ENCODE measurements around the gene AKAP13.
"Not testable (repeated sequence)": the region's sequence is repeated elsewhere in the genome, so short reads cannot be mapped to it uniquely, and the experiment has no call there.

Gene AKAP13

DNA sequence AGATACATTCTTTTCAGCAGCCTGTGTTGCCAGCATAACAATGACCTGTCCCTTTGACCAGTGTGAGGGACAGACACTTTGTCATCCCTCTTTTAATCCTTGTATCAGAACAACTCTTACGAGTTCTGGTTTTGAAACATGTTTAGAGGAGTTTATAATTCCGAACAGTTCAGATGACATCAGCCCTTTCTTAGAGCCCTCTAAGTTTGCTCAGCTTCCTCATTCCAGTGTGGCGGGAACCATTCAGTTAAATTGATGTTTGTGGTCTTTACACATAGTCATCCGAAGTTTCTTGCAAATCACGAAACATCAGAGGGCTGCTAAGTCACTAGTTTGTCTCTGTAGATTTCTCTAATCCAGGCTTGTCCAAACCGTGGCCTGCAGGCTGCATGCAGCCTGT lies 102.5 kb downstream of the AKAP13 start:
- DNase-seq = no peak

DNA sequence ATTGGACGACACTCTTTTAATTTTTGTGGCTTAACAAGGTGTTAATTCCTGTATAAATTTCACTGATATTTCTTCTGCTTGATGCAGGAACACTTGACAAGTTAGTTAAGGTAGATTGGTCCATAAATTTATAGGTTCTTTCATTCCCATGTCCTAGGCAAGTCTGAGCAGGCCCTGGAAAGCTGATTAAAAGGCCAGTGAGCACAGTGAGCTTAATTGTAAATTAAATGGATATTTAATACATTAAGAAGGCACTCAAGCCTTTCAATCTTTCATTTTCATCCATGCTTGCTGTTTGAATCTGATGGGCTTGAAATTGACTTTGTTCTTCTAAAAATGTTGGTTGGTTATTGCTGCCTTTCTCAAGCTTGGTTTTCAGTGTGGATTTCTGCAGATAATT lies 103.6 kb downstream of the AKAP13 start:
- DNase-seq = not testable (repeated sequence)

DNA sequence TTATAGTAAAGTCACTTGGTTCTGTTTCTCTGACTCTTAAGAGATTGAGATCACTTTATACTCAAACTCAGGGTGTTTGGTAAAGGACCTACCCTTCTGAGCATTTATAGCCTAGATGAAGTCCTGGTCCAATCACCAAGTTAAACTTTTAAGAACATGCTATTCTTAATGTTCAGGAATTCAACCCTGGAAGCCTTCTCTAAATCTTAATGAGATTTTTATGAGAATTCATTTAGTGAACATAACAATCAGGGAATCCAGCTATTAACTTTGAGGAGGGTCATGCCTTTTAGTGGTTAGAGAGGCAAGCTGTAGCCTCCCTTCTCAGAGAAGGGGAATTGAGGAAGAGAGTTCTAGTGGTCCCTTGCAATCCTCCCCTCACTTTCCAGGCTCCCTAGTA lies 104.5 kb downstream of the AKAP13 start:
- DNase-seq = not testable (repeated sequence)

DNA sequence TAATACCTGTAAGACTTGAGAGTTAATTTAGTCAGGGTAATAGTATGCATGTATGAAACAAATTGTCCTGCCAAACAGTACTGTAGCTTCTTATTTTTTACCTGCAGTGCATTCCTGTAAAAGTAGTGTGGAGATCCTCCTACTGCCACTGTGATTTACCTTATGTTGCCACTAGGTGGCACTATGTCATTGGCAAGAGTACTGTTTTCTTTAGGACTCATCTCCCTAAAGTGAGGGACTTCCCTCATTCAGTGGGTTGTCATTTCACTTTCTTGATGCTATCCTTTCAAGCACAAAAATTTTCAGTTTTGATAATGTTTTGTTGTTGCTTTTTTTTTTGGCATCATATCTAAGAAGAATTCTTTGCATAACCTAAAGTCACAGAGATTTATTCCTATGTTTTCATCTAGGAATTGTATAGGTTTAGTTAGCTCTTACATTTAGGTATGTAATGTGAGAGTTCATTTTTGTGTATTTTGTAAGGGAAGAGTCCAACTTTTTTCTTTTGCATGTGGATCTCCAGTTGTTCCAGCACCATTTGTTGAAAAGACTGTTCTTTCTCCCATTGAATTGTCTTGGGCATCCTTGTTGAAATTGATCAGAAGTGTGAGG lies 105.7 kb downstream of the AKAP13 start:
- DNase-seq = peak; percentile 86

DNA sequence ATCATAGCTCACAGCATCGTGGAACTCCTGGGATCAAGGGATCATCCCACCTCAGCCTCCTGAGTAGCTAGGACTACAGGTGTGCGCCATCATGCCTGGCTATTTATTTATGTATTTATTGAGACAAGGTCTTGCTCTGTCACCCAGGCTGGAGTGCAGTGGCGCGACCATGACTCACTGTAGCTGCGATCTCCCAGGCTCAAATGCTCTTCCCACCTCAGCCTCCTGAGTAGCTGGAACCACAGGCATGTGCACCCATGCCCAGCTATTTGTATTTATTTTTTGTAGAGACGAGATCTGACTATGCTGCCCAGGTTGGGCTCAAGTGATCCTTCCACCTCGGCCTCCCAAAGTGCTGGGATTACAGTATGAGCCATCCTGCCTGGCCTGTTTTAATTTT lies 107.4 kb downstream of the AKAP13 start:
- DNase-seq = not testable (repeated sequence)

DNA sequence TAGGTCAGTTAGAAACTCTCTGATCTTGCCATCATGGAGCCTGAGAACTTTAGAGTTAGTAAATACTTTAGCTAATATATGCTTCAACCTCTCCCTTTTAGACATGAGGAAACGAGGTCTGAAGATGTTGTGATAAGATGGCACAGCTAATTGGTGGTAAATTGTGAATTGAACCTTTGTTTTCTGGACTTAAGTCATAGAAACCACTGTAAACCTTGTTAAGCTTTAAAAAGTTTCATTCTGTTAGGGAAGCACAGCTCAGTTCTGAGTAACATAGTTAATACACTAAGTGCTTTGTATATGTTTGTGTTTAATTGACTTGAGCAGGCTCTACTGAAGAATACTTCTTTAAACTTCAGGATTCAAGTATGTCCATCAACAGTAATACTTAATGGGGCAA lies 108.6 kb downstream of the AKAP13 start:
- no peak for DNase-seq

DNA sequence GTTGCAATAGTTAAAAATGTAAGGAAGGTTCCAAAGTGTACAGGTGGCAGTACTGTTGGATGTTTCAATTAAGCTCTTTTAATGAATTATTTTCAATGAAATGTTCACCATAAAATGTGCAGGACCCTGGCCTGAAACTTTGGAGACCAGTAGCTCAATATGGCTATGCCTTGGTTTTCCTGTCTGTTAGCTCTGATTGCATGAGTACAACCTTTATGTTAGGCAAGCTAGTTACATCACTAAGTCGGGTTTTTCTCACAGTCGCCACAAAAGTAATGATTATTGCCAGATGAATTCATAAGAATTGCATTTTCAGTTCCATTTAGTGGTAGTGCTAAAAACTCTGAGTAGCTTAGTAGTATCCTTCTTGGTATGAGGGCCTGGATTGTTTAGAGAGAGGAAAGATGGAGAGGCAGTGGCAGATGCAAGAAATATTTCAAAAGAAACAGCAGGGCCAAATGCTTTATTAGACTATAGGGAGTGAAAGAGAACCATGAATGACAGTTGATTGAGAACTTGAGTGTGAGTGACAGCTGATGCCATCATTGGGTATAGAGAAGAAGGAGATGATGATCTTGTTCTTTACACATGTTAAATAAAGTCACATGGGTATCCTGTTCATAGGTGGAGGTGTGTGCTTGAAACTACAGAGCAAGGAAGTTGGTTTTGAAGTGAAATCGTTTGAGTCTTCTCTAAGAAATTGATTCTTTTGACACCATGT lies 109.5 kb downstream of the AKAP13 start:
- no peak for DNase-seq

DNA sequence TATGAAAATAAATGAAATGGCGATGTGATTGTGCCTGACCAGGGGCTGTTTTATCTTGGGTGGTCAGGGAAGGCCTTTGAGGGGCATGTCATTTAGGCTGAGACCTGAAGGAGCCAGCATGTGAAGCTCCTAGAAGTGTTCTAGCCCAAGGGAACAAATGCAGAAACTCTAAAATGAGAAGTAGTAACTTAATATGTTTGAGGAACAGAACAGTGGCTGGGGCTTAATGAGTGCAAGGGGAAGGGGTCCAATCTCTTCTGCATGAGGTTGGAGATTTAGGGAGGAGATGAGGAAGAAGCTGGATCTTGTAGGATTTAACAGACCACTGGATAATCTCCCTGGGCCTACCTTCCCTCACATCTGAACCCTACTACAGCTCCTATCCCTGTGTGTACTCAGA lies 110.5 kb downstream of the AKAP13 start:
- no peak for DNase-seq

DNA sequence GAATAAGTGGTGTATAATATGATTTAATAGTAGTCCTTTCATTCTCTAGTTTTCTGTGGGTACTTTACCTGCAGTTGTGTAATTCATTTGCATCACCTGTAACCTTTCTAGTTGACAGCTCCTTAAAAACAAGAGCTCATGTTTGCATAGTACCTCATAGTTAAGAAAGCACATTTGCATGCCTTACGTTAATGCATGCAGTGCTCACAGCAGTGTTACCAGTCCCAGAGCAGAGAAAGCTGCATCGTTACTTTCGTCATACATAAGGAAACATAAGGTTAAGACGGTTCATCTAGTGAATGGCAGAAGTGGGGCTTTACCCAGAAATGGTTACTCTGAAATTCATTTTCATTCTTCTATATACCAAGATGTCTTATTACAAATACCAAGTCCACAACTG lies 111.3 kb downstream of the AKAP13 start:
- no peak for DNase-seq

DNA sequence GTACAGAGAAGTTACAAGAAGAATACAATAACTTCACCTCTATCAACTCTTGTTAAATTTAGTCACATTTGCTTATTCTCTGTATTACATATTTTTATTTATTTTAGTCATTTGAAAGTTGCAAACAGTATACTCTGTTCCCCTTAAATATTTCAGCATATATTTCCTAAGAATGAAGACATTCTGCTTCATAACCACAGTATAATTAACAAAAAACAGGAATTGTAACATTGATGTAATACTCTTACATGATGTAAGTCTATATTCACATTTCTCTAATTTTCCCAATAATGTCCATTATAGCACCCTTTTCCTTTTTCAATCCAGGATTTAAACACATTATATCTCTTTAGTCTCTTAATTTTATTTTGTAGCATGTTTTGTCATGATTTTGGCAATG lies 112.0 kb downstream of the AKAP13 start:
- no peak for DNase-seq

DNA sequence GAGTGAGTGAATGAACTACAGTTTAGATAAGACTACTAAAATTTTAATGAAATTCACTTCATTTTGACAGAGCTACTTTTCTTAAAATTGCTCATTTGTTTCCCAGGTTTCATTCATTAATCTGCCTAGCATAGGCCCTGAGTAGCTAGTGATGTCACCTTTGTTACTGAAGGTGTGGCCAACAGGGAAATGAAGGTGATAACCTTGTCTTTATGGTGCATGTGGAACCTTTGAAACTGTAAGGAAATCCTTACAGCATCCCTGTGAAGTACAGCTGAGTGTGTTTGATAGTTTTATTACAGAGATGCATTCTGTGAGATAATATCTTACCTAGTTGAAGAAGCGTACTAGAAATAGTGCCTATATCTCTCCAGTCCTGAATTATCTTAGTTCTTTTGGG lies 112.9 kb downstream of the AKAP13 start:
- DNase-seq = no peak

DNA sequence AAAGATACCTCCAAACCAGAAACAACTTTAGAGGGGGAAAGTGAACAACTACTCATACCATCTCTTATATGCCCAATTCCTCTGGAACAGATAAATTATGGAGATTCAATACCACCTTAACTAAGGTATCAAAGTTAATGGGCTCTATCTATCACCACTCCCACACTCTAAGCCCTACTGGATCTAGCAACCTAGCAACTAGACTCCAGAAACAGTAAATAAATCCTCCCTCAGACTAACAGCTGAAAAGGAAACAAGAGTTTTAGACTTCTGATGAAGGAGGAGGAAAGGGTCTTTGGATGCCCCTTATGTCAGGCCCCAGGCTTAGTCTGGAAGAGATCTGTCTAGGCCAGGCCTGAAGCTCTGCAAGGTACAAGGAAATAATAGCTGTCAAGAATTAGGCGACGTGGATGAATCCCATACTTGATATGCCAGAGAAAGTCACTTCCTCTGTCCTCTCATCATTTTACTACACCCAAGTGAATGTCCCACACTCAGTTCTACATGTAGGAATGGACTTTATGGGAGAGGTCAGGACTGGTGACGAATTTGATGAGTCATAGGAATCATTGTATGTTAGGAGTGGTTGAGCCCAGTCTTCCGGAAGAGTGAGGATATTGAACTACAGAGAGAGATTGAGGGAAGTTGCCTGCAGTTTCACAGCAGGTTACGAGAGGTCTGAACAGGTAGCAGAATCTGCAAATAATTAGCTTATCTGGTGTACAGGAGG lies 113.8 kb downstream of the AKAP13 start:
- DNase-seq = no peak

DNA sequence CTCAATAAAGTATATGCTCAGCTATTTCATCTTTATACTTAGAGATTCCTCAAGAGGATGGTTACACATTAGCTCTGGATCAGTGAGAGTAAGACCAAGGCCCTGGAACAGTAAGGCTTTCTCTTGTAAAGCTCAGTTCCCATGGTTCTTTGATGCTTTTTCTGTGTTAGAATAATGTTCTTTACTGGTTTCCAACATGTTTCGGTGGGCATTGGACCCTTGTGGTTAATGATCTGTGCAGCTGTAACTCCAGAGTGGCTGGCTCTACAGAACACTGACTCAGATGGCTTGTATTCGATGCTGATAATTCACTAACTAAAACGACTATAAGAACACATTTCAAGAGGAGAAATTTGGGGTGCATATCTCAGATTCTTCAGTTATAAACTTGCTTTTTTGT lies 114.7 kb downstream of the AKAP13 start:
- DNase-seq = no peak

DNA sequence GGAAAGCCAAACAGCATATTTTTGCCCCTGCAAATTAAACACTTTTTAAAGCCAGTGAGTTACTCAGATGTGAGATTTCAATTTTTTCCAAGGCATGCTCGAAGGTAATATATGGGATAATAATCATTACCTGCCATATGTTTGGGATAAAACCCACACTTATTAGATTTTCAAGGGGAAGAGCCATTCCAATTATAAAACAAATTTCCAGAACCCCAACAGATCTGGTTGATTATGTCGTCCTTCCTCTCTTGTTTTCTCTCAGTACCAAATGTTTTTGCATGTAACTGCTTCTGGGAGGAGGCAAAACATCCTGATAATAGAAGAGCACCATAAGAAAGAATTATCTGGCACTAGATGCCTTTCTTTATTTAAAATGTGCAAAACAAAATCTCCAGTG lies 115.1 kb downstream of the AKAP13 start:
- no peak for DNase-seq

DNA sequence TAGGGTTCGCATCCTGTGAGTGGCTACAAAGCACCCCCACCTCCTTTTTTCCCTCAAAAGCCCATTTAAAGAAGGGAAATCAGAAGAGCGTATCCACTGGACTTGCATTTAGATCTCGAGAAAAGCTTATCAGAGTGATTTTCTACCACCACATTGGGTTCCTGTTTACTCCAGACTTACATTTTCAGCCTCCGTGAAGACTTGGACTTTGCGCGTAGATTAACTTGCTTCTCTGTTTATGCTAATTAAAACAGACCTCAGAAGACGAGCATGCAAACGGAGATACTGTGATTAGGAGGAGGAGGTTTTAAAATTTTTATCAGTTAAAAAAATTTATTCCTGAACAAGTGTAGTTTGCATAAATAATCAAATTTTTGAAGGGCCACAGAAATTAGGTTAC lies 115.7 kb downstream of the AKAP13 start:
- no peak for DNase-seq

DNA sequence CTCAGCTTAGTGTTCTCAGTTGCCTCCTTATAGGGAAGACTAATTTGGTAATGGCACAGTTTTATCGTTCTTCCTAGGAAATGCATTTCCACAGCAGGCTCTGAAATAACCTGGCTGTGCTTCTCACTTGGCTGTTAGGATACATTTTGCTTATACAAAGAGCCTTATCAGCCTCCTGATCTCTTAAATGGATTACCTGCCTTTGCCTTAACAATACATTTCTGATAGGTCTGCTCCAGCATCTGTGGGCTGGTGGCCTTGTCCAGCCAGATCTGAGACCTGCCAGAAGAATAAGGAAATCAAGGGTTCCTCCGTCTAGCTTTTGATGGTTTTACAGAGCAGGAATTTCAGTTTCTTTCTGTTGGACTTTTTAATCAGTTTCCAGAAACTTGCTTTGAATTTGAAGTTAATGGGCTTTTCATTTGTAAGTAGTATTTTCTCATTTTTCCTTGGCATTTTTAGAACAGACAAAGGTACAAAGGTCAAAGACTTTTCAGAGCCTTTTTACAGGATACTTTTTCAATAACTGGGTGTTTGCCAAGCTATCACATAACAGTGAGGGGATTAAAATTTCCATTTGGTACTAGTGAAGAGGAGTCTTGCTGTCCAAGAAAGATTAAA lies 116.3 kb downstream of the AKAP13 start:
- DNase-seq = no peak

DNA sequence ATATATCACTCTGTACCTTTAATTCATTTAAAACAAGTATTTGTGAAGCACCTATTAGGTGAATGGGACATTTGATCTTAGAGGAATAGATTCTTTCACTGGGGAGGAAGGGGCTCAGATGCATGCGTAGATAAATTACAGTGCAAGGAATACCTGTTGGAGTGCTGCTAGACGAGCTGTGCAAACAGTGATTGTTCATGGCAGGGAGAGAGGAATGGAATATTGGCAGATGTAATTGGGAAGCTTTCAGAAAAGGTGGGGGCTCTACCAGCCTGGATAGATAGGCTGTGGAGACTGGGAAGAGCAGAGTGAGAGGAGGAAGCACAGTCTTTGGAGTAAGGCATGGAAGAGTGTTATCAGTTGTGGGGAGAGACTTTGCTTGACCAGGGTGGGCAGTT lies 116.8 kb downstream of the AKAP13 start:
- DNase-seq = no peak

DNA sequence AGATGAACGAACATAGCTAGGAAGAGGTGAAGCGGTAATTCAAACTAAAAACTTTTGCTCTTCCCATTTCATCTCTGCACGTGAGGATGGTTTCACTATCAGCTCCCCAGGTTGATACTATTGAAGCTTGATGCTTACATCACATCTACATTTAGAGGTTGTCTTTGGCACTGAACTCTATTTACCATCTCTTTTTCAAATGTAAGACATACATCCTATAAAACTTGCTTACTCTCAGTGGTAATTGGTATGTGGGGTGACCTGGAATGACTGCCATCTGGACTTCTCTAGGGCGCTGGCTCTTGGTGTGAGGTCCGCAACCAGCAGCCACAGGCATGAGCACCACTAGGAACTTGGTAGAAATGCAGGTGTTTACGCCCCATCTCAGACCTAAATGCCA lies 118.1 kb downstream of the AKAP13 start:
- no peak for DNase-seq

DNA sequence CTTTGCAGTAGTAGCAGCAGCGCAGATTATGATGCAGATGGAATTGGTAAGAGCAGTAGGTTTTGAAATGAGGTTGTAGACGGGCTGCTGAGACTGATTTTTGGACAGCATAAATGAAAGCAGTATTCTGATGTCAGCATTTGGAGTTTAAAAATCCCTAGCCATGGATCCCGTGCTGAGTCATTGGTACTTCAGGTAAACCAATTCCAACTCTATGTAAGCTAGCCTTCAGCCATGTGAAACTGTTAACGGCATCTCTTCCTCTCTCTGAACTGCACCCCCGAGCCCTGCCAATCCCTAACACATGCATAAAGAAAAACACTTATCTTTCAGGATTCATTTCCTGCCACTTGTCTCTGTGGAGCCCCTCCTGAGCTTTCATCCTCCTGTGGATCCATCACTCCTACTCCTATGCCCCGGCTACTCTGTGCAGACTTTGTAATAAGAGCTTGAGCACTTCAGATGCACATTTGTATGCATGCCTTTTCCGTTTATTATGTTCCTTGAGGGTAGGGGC lies 119.0 kb downstream of the AKAP13 start:
- no peak for DNase-seq

DNA sequence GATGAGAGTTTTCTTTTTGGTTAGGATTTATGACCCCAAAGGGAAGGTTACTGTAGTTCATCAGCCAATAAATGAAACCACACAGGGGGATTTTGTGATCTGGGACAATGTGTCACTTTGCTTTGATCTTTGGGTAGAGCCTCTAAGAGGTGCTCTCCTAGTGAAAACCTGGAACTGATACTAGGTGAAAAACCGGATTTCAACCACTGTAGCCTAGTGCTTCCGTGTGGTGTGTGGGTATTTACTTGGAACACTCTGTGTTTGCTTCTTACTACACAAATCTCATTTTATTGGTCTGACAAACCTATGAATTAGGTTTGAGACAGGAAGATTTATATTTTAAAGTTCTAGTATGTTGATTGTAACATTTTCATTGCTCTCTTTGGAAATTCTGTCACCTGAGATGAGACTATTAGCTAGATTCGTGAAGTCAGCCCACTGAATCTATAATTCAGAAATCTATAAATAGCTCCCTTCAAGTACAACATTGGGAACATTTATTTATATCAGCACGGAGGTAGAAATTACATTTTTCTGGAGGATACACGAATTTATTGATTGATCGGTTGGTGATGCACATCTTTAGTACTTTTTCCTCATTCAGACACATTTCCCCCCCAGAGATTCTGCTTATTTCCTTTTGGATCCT lies 119.8 kb downstream of the AKAP13 start:
- DNase-seq = peak; percentile 14

DNA sequence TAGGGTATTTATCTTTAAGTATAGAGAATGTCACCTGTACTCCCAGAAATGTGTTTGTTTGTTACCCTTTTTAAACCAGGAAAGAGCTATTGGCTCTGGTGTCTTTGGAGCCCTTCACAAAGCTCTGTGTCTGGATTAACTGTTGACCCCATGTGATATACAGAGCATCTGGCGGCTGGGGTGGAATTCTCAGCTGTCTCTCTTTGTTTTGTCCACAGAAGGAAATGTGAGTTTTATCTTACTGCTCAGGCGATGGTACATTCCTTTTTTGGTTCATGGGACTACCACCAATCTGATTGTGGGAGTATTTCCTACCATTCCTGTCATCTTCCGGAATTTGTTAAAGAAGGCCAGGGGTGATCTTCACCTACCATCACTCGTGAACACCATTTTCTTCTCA lies 120.3 kb downstream of the AKAP13 start:
- no peak for DNase-seq

DNA sequence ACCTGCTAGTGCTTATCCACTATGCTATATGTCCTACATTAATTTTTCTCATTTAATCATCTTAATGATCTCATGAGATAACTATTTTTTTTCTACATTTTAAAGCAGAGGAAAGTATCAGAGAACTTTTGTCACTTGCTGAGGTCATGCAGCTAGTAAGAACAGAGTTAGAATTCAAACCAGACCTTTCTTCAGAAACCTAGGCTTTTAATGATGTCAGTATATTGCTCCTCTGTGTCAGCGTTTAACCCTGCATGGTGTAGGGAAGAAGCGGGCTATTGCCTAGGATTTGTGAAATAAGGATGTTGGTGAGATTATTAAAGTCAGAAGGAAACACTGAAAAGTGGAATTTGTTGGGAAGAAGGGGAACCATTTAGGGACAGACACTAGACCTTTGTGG lies 121.2 kb downstream of the AKAP13 start:
- DNase-seq = no peak

DNA sequence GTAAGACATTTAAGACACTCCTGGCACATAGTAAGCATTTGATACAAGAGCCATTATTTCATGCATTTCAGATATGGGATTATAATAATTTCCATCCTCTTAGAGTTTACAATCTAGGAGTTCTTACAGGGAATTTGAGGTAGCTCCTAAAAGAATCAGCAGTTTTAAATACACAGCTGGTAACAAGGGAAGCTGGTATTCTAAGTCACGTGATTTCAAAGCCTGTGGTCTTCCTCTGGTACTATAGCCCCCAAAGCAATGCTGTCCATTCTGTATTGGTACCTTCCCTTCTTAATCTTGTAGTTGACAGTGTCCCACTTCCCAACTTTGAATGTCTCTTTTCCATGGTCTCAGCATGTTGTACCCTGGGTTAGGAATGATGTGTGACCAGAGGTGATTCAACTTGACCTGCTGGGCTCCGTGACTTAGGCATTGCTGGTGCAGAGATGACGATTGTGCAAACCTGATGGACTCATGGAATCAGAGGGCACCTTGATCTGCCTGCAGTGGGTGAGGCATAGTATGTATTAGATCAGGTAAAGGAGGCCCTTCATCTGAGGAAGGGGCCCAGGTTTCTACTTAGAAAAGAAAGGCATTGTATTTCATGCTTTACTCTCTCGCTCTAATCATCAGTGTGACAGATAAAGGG lies 122.9 kb downstream of the AKAP13 start:
- no peak for DNase-seq
